Measurements from ENCODE around the gene SLC38A9.

GRCh38 chr5:55609413-55609812 is 102.7 kb downstream of the SLC38A9 start:
- TF ChIP-seq POLR2AphosphoS5 (IDR thresholded peaks at IDR 0.05) (no peak), CTCF (IDR thresholded peaks at IDR 0.05) (no peak)

Measured in prostate gland (tissue), 2 donors.